GM20431 (cell line): ENCODE data around the gene LPO.

Experiments
- in situ Hi-C: fragments of 300-500 bp; cut with MseI, MboI; formaldehyde crosslinking; loops from one replicate; pipeline ENCODE4 v1.15.0; 2020; ENCODE audit warnings: low sequenced_read_pairs; ENCODE audit not compliant: unreplicated experiment

Gene LPO

DNA sequence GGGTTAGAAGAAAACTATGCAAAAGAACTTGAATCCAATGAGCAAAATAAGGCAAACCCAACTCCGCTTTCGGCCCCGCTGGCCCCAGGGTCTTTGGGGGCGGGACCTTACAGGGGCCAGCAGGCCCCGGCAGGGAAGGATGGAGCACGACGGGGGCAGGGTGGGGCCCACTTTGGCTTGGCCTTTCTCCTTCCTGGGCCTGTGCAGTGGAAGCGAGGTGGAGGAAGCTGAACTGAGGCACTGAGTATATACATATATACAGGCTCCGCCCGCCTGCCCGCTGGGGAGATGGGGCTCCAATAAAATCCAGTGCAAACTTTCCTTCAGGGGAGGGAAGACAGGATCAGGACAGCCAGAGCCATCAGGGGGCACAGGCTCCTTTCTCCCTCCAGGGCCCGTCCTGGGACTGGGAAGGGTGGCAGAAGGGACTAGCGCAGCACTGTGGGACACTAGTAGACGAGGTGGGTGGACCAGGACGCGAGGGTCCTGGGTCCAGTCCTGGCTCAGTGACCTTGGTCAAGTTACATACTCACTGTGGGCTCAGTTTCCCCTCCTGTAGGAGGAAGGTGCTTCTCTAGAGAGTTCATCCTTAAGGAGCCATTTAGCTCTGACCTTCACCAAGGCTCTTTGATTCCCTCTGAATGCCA, 63.2 kb downstream of the LPO start:
- in situ Hi-C loops, result no loop called here

GRCh38 chr17:58302171-58302918, 64.0 kb downstream of the LPO start:
- in situ Hi-C loops, result no loop called here

- in situ Hi-C loops, result no loop called here
Measured at GRCh38 chr17:58302919-58303585, 64.7 kb downstream of the LPO start.

DNA sequence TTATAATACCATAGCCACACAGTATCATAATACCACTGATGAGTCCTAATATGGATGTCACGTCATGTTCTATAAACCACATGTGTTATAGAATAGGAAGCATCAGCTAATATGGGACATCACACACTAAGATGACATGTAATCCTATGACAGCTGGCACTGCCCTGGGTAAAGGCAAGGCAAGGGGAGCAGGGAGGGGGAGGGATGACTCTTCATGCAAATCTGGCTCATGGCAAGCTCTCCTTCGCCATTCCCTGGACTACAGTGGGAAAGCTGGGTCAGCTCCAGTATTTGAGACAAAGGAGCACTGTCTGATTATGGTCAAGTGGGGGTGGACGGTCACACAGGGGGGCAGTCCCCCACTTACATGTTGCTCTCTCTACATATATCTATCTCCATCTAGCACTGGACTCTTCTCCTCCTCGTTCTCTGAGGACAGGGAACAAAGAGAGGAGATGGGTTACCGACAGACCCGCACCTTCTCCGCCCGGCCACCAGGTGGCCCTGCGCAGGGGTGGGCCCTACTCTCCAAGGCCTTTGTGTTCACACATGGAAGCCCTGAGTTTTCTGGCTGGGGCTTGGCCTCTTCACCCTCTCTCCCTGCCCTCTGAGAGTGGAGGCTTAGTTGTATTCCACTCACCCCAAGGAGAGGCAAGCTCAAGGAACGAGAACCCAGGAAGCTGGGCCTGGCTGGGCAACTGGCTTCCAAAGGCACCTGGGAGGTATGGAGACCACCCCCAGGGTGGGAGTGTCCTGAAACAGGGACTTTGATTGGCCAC, 65.8 kb downstream of the LPO start:
- in situ Hi-C loops, result no loop called here

DNA sequence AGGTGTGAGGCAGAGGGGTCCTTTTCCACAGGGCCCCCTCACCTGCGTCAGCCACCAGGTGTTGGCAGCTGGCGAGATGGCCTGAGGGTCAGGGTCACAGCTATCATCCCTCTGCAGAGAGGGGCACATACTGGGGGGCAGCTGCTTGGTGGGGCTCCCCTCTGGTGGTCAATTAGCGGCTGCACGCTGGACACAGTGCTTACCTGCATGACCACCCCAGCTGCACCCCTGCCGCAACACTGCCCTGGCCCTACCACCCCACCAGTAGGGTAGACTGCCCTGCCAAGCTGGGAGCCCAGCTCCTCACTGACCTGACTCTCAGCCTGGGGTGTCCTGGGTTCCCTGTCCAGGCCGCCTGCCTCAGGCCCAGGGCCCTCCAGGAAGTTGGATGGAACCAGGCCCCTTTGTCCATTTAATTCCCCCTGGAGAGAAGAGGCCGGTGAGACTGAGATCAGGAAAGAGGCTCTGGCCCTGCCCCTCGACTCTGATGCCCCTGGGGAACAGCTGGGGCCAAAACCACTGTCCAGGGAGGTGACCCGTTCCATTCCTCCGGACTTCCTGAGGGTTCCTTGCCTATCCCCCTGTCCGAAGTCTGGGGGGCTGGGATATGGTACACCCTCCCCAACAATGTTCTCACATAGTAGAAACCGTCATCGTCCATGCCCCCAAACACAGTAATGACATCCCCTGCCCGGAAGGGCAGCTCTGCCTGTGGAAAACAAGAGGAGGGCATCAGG, 66.5 kb downstream of the LPO start:
- in situ Hi-C loops, result no loop called here

GRCh38 chr17:58305626-58306025, 67.2 kb downstream of the LPO start:
- in situ Hi-C loops, result no loop called here

DNA sequence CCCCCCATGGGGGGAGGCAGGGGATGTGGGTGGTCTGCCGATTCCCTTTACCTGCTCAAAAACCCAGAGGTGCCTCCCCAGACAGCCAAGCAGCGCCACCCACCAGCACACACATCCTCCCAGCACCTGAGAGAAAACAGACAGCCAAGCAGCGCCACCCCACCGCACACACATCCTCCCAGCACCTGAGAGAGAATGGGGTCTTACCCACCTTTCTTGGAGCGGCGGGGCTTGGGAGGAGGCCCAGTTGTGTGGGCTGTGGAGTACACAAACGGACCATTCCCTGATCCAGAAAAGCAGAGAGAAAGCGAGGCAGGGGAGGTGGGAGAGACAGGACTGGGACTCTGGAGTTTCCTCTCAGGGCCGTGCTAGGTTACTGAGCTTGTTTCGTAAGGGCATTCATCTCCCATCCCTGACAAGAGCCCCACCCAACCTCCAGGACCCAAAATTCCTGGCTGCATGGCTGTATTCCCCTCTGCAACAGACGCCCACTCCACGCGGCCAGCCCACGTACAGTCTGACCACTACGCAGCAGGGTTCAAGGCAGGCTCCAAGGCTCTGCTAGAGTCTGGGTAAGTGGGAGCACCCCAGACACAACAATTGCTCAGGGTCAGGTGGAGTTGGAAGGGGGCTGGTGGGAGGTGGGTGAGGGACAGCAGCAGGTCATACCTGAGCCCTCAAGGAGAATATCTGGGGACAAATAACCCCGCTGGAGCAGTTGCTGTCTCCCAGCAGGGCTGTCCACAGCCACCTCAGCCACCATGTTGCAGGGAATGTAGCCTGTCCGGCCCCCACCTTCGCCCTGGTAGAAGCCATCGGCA, 68.0 kb downstream of the LPO start:
- in situ Hi-C loops, result no loop called here

GRCh38 chr17:58307468-58308172, 69.2 kb downstream of the LPO start:
- in situ Hi-C loops, result no loop called here

DNA sequence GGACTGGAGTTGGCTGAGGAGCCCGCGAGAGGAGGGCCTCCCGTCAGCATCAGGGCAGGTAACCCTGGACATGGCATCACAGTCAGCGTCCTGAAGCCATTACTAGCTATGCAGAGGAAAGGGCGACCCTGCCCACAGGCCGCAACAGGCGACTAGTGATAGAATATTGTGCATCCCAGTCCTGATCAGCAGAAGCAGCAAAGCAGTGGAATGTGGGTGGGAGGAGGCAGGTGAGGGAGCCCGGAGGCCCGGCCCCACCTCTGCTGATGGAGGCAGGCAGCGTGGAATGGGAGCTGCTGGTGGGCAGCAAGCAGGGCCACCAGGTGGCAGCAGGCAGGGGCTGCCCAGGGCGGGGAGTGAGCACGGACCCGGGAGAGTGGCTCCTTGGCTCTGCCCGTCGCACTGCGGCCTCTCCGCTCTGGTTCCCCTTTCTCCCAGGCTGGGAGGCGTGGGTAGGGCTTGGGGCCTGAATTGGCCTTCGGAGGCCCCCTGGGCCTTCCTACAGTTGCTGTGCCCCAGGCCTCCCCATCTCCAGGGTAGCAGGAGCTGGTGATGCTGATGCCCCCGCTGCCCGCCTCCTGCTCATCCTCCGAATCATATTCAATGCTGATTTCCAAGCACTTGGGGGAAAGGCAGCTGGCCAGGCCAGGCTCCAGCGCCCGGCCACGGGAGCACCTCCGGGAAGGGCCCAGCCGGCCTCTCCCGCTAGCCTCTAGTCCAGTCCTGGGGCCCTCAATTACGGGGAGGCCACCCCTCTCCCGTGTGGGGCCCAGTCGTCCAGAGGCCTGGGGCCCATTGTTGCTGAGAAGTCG, 70.0 kb downstream of the LPO start:
- in situ Hi-C loops, result no loop called here

- in situ Hi-C loops, result no loop called here
Measured at GRCh38 chr17:58308985-58309917, 70.9 kb downstream of the LPO start.

- in situ Hi-C loops, result loop anchor here (10.0 kb wide), 1 partner anchor 135 kb away; no protein-coding TSS in a partner anchor
Measured at GRCh38 chr17:58309918-58310259, 71.5 kb downstream of the LPO start.

- in situ Hi-C loops, result loop anchor here (10.0 kb wide), 1 partner anchor 134 kb away; no protein-coding TSS in a partner anchor
Measured at GRCh38 chr17:58310511-58311428, 72.4 kb downstream of the LPO start.

DNA sequence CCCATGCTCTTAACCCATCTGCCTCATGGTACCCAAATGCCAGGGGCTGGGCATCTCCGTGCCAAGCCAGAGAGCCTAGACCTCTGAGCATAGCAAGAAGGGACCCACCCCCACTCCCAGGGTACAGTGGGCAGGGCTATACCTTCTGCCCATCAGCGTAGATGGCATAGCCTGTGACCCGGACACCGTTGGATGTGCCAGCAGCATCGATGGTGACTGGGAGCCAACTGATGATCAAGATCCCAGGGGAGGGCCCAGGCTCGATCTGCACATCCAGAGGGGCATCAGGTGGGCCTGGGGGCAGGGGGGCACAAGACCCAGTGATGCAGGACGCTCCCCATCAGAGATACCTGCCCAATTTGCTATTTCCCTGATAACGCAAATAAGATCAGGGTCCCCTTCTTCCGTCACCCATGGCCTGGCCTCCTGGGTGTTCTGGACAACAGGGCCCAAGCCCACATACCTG, 73.1 kb downstream of the LPO start:
- in situ Hi-C loops, result loop anchor here (10.0 kb wide), 1 partner anchor 133 kb away; no protein-coding TSS in a partner anchor

GRCh38 chr17:58312021-58312630, 73.7 kb downstream of the LPO start:
- in situ Hi-C loops, result loop anchor here (10.0 kb wide), 1 partner anchor 133 kb away; no protein-coding TSS in a partner anchor

DNA sequence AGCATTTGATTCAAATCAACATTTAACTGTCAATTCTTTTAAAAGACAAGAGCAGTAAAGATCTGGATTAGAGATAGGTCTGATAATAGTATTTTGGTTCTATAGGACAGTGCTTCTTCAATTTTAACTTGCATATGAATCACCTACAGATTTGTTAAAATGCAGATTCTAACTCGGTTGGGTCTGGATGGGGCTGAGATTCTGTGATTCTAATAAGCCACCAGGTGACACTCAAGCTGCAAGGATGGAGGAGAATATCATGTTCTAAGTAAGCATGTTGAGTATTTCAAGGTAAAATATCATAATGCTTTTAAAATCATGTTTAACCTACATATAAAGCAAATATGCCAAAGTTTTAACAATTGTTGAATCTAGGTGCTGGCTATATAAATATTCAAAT, 74.4 kb downstream of the LPO start:
- in situ Hi-C loops, result loop anchor here (10.0 kb wide), 1 partner anchor 132 kb away; no protein-coding TSS in a partner anchor
